GM23338 (cell line): Measurements from ENCODE around the gene TYMS. TPM values are rescaled to one million over a fixed set of nuclear protein-coding genes. Genes with fewer than 3 reads are reported as not detected.

Experiments used
- ATAC-seq: fragments of 200-7000 bp; cut with Tn5 transposase; 3 replicates; pipeline ENCODE4 v1.9.1; 2020
- DNase-seq: peaks from one replicate; pipeline ENCODE4 v3.0.0-alpha.2; 2015; ENCODE audit warnings: low spot score
- H2AFZ ChIP-seq: fragments of 200-600 bp; sonication (generic); 2 replicates; pipeline ENCODE4 v1.8.0; 2016; ENCODE audit warnings: antibody characterized with exemption, mild to moderate bottlenecking, moderate library complexity
- H3F3A ChIP-seq: fragments of 200-600 bp; sonication (generic); replicated peaks from 2 replicates; pipeline ENCODE4 v1.8.0; 2017; ENCODE audit warnings: antibody characterized with exemption, mixed run types, low read depth
- H3K27ac ChIP-seq: fragments of 200-600 bp; sonication (generic); 2 replicates; pipeline ENCODE4 v1.6.1; 2016; ENCODE audit warnings: low read depth
- H3K27me3 ChIP-seq: fragments of 200-600 bp; sonication (generic); 2 replicates; pipeline ENCODE4 v1.8.0; 2016; ENCODE audit warnings: mild to moderate bottlenecking, mixed run types, moderate library complexity; ENCODE audit not compliant: insufficient read depth
- H3K36me3 ChIP-seq: fragments of 200-600 bp; sonication (generic); 2 replicates; pipeline ENCODE4 v1.8.0; 2016; ENCODE audit warnings: mild to moderate bottlenecking; ENCODE audit not compliant: insufficient read depth
- H3K4me1 ChIP-seq: fragments of 200-600 bp; sonication (generic); 2 replicates; pipeline ENCODE4 v1.8.0; 2016; ENCODE audit warnings: mild to moderate bottlenecking, moderate library complexity; ENCODE audit not compliant: insufficient read depth
- H3K4me2 ChIP-seq: fragments of 200-600 bp; sonication (generic); 2 replicates; pipeline ENCODE4 v1.7.1; 2017; ENCODE audit warnings: mixed run types
- H3K4me3 ChIP-seq: fragments of 200-600 bp; sonication (generic); 2 replicates; pipeline ENCODE4 v1.6.1; 2016; ENCODE audit warnings: mixed run types
- H3K79me2 ChIP-seq: fragments of 200-600 bp; sonication (generic); replicated peaks from 2 replicates; pipeline ENCODE4 v1.8.0; 2017; ENCODE audit warnings: mild to moderate bottlenecking; ENCODE audit not compliant: insufficient read depth
- H3K9me2 ChIP-seq: fragments of 200-600 bp; sonication (generic); 2 replicates; pipeline ENCODE4 v1.8.0; 2017; ENCODE audit not compliant: insufficient read depth
- H4K20me1 ChIP-seq: fragments of 200-600 bp; sonication (generic); replicated peaks from 2 replicates; pipeline ENCODE4 v1.8.0; 2017; ENCODE audit warnings: mild to moderate bottlenecking; ENCODE audit not compliant: insufficient read depth
- H3K27ac Mint-ChIP-seq: 2 replicates; pipeline ENCODE4 v1.8.0; 2020; ENCODE audit warnings: inconsistent platforms, mild to moderate bottlenecking, moderate library complexity, mixed read lengths
- H3K27me3 Mint-ChIP-seq: 3 replicates; pipeline ENCODE4 v1.8.0; 2022; ENCODE audit warnings: low read depth, mild to moderate bottlenecking, moderate library complexity, mixed read lengths, inconsistent platforms; ENCODE audit not compliant: insufficient read depth, poor library complexity
- H3K36me3 Mint-ChIP-seq: 3 replicates; pipeline ENCODE4 v1.8.0; 2021; ENCODE audit warnings: low read depth, mild to moderate bottlenecking, inconsistent platforms, moderate library complexity, mixed read lengths
- H3K4me1 Mint-ChIP-seq: 3 replicates; pipeline ENCODE4 v1.8.0; 2020; ENCODE audit warnings: mild to moderate bottlenecking, inconsistent platforms, mixed read lengths
- H3K4me3 Mint-ChIP-seq: 3 replicates; pipeline ENCODE4 v1.8.0; 2021; ENCODE audit warnings: moderate library complexity, mild to moderate bottlenecking, inconsistent platforms, mixed read lengths
- H3K9me3 Mint-ChIP-seq: 3 replicates; pipeline ENCODE4 v1.8.0; 2020; ENCODE audit warnings: moderate library complexity, mild to moderate bottlenecking, inconsistent platforms, mixed read lengths
- CREB1 ChIP-seq: fragments of 250-450 bp; sonication (Bioruptor Pico); IDR thresholded peaks from 2 replicates; pipeline ENCODE4 v1.5.0; 2020; ENCODE audit warnings: low read depth, mild to moderate bottlenecking, moderate library complexity
- EZH2phosphoT487 ChIP-seq: fragments of 200-600 bp; sonication (generic); IDR thresholded peaks from one replicate; pipeline ENCODE4 v1.8.1; 2018; ENCODE audit warnings: antibody characterized with exemption; ENCODE audit not compliant: unreplicated experiment
- JUNB ChIP-seq: IDR thresholded peaks from one replicate; pipeline ENCODE4 v1.6.1; 2016; ENCODE audit warnings: antibody characterized with exemption; ENCODE audit not compliant: unreplicated experiment
- polyA plus RNA-seq: library from polyadenylated mRNA; unstranded; fragments of >200 nt; fragmentation: Nextera tagmentation; extraction: Ambion mirVana; gene quantifications from 2 replicates; pipeline ENCODE4 v1.2.1, GENCODE V29; 2016
- total RNA-seq: library from RNA; depleted of rRNA; stranded (reverse); fragments of >200 nt; shearing (Covaris generic); gene quantifications from 2 replicates; pipeline ENCODE4 v1.2.3, GENCODE V29; 2014
- TF ChIP-seq, protein P1 (sequence below): fragments of 250-450 bp; sonication (Bioruptor Pico); IDR thresholded peaks from 2 replicates; pipeline ENCODE4 v1.5.0; 2020; ENCODE audit warnings: mild to moderate bottlenecking, moderate library complexity
- TF ChIP-seq, protein P2 (sequence below), 2 experiments: fragments of 200-600 bp in 1 of 2; sonication (generic) in 1 of 2; conservative IDR thresholded peaks; 2 replicates each; pipeline versions ENCODE4 v1.5.1 to v1.6.1; 2016 to 2017; ENCODE audit warnings: antibody characterized with exemption in 2 of 2, low read depth in 2 of 2, mild to moderate bottlenecking in 2 of 2, moderate library complexity in 1 of 2
- TF ChIP-seq, protein P3 (sequence below): IDR thresholded peaks from one replicate; pipeline ENCODE4 v1.6.1; 2018; ENCODE audit warnings: antibody characterized with exemption; ENCODE audit not compliant: unreplicated experiment

TYMS gene
- total and polyA plus RNA-seq, 2 experiments from 2014 or later: 52.9 to 72.3 TPM

DNA sequence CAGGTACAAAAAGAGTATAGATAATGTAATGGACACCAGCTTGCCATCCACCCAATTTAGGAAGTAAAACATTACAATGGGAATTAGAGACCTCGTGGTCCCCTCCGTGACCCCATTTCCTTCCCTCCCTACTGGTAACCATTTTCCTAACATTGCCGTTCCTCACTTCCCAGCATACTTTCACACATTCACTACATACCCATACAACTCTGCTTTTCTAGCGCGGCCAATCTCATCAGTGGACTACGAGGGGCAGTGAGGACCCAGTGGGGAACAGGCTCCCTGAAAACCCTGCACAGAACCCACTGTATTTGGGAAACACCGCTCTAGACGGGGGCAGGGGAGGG, 53.8 kb downstream of the TYMS start:
- peaks cover 48% of the 10 kb centered on the region for H3K79me2 ChIP-seq

DNA sequence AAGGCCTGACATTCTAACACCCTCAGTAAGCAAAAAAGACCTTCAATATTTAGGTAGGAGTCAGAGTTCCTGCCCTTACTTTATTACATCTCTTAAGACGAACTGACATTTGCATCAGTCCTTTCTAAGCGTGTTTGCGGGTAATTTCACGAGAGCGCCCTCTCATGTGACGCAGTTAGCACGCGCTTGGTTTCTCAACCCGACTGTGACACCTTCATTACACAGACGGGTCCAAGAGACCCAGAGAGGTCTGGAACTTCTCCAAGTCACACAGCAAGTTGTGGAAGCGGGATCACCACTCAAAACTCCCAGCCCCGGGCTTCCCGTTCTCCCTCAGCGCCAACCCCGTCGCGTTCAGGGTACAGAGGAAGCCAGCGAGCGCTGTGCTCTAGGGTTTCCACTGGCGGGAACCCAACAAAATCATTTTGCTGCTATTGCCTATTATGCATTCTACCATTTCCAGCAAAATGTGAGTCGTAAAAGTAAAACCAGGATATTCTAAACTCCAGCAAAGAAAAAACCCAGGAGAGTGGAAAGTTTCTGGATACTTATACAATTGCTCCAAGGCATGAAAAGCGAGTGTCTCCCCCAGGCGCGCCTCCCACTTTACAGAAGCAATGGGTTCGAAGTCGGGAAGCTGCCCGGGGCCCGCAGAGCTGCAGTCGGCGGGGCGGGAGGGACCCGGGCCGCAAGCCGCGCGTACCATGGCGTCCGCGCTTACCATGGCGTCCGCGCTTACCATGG, 54.4 kb downstream of the TYMS start:
- Histone ChIP-seq H3K27me3 (0 out of 2 replicates have a peak, but pooled peaks cover 7% of the 10 kb centered on the region), H3K4me2 (peak overlapping the region; percentile 96), H3K36me3 (no peaks in the 10 kb centered on the region; the same call in 1 of the 2 replicates), H3K9me2 (no peaks in the 10 kb centered on the region), H3K27ac (peak overlapping the region; percentile 79; the same call in 1 of the 2 replicates), H3F3A (peaks cover 5% of the 10 kb centered on the region; the same call in 1 of the 2 replicates), H4K20me1 (peaks cover 32% of the 10 kb centered on the region), H3K79me2 (peaks cover 48% of the 10 kb centered on the region), H2AFZ (peak overlapping the region; percentile 99), H3K4me1 (peaks cover 6% of the 10 kb centered on the region), H3K4me3 (peak overlapping the region; percentile 98)
- H3K36me3 Mint-ChIP-seq: peaks cover 29% of the 10 kb centered on the region
- peak overlapping the region; percentile 78 for H3K4me3 Mint-ChIP-seq
- ATAC-seq (peak; percentile 13), DNase-seq (peak; percentile 41)
- peak; percentile 44 for TF ChIP-seq CREB1
- TF ChIP-seq, protein P1, sequence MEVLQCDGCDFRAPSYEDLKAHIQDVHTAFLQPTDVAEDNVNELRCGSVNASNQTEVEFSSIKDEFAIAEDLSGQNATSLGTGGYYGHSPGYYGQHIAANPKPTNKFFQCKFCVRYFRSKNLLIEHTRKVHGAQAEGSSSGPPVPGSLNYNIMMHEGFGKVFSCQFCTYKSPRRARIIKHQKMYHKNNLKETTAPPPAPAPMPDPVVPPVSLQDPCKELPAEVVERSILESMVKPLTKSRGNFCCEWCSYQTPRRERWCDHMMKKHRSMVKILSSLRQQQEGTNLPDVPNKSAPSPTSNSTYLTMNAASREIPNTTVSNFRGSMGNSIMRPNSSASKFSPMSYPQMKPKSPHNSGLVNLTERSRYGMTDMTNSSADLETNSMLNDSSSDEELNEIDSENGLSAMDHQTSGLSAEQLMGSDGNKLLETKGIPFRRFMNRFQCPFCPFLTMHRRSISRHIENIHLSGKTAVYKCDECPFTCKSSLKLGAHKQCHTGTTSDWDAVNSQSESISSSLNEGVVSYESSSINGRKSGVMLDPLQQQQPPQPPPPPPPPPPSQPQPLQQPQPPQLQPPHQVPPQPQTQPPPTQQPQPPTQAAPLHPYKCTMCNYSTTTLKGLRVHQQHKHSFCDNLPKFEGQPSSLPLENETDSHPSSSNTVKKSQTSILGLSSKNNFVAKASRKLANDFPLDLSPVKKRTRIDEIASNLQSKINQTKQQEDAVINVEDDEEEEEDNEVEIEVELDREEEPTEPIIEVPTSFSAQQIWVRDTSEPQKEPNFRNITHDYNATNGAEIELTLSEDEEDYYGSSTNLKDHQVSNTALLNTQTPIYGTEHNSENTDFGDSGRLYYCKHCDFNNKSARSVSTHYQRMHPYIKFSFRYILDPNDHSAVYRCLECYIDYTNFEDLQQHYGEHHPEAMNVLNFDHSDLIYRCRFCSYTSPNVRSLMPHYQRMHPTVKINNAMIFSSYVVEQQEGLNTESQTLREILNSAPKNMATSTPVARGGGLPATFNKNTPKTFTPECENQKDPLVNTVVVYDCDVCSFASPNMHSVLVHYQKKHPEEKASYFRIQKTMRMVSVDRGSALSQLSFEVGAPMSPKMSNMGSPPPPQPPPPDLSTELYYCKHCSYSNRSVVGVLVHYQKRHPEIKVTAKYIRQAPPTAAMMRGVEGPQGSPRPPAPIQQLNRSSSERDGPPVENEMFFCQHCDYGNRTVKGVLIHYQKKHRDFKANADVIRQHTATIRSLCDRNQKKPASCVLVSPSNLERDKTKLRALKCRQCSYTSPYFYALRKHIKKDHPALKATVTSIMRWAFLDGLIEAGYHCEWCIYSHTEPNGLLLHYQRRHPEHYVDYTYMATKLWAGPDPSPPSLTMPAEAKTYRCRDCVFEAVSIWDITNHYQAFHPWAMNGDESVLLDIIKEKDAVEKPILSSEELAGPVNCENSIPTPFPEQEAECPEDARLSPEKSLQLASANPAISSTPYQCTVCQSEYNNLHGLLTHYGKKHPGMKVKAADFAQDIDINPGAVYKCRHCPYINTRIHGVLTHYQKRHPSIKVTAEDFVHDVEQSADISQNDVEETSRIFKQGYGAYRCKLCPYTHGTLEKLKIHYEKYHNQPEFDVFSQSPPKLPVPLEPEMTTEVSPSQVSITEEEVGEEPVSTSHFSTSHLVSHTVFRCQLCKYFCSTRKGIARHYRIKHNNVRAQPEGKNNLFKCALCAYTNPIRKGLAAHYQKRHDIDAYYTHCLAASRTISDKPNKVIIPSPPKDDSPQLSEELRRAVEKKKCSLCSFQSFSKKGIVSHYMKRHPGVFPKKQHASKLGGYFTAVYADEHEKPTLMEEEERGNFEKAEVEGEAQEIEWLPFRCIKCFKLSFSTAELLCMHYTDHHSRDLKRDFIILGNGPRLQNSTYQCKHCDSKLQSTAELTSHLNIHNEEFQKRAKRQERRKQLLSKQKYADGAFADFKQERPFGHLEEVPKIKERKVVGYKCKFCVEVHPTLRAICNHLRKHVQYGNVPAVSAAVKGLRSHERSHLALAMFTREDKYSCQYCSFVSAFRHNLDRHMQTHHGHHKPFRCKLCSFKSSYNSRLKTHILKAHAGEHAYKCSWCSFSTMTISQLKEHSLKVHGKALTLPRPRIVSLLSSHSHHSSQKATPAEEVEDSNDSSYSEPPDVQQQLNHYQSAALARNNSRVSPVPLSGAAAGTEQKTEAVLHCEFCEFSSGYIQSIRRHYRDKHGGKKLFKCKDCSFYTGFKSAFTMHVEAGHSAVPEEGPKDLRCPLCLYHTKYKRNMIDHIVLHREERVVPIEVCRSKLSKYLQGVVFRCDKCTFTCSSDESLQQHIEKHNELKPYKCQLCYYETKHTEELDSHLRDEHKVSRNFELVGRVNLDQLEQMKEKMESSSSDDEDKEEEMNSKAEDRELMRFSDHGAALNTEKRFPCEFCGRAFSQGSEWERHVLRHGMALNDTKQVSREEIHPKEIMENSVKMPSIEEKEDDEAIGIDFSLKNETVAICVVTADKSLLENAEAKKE: no peak
- TF ChIP-seq EZH2phosphoT487: no peak
- TF ChIP-seq, protein P2, sequence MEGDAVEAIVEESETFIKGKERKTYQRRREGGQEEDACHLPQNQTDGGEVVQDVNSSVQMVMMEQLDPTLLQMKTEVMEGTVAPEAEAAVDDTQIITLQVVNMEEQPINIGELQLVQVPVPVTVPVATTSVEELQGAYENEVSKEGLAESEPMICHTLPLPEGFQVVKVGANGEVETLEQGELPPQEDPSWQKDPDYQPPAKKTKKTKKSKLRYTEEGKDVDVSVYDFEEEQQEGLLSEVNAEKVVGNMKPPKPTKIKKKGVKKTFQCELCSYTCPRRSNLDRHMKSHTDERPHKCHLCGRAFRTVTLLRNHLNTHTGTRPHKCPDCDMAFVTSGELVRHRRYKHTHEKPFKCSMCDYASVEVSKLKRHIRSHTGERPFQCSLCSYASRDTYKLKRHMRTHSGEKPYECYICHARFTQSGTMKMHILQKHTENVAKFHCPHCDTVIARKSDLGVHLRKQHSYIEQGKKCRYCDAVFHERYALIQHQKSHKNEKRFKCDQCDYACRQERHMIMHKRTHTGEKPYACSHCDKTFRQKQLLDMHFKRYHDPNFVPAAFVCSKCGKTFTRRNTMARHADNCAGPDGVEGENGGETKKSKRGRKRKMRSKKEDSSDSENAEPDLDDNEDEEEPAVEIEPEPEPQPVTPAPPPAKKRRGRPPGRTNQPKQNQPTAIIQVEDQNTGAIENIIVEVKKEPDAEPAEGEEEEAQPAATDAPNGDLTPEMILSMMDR (conservative IDR thresholded peaks at IDR 0.05; ENCODE audit: low read depth in 2 of 2): peak in 1 of 2 experiments; percentile 38; a peak in 2 of 4 replicates
- peak overlapping the region; percentile 85 for H3K27ac Mint-ChIP-seq
- peaks cover 7% of the 10 kb centered on the region for H3K4me1 Mint-ChIP-seq
- H3K27me3 Mint-ChIP-seq: peaks cover 6% of the 10 kb centered on the region
- H3K9me3 Mint-ChIP-seq: peaks cover 7% of the 10 kb centered on the region; the same call in 2 of the 3 replicates

More for the DNA sequence above, 53.8 kb downstream of the TYMS start:
- peaks cover 6% of the 10 kb centered on the region for H3K4me1 ChIP-seq
- TF ChIP-seq JUNB: no peak
- TF ChIP-seq, protein P3, sequence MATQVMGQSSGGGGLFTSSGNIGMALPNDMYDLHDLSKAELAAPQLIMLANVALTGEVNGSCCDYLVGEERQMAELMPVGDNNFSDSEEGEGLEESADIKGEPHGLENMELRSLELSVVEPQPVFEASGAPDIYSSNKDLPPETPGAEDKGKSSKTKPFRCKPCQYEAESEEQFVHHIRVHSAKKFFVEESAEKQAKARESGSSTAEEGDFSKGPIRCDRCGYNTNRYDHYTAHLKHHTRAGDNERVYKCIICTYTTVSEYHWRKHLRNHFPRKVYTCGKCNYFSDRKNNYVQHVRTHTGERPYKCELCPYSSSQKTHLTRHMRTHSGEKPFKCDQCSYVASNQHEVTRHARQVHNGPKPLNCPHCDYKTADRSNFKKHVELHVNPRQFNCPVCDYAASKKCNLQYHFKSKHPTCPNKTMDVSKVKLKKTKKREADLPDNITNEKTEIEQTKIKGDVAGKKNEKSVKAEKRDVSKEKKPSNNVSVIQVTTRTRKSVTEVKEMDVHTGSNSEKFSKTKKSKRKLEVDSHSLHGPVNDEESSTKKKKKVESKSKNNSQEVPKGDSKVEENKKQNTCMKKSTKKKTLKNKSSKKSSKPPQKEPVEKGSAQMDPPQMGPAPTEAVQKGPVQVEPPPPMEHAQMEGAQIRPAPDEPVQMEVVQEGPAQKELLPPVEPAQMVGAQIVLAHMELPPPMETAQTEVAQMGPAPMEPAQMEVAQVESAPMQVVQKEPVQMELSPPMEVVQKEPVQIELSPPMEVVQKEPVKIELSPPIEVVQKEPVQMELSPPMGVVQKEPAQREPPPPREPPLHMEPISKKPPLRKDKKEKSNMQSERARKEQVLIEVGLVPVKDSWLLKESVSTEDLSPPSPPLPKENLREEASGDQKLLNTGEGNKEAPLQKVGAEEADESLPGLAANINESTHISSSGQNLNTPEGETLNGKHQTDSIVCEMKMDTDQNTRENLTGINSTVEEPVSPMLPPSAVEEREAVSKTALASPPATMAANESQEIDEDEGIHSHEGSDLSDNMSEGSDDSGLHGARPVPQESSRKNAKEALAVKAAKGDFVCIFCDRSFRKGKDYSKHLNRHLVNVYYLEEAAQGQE: no peak
- DNase-seq (peak; percentile 36), ATAC-seq (no peak)
- H3K27me3 ChIP-seq: 0 out of 2 replicates have a peak, but pooled peaks cover 7% of the 10 kb centered on the region
- Mint-ChIP-seq H3K9me3 (peaks cover 7% of the 10 kb centered on the region; the same call in 2 of the 3 replicates), H3K36me3 (peaks cover 32% of the 10 kb centered on the region), H3K4me1 (peaks cover 7% of the 10 kb centered on the region), H3K27me3 (peaks cover 6% of the 10 kb centered on the region), H3K4me3 (peak overlapping the region; percentile 78), H3K27ac (peak overlapping the region; percentile 36)
- peak overlapping the region; percentile 96 for H3K4me2 ChIP-seq
- no peaks in the 10 kb centered on the region for H3K9me2 ChIP-seq
- H3K36me3 ChIP-seq: no peaks in the 10 kb centered on the region; the same call in 1 of the 2 replicates
- no peak overlapping the region for H3K27ac ChIP-seq
- H3K4me3 ChIP-seq: peak overlapping the region; percentile 98
- H3F3A ChIP-seq: peaks cover 5% of the 10 kb centered on the region; the same call in 1 of the 2 replicates
- H2AFZ ChIP-seq: no peak overlapping the region; the same call in 1 of the 2 replicates
- H4K20me1 ChIP-seq: peaks cover 32% of the 10 kb centered on the region
